ENCODE measurements around the gene BTN2A1. TPM values are rescaled to one million over a fixed set of nuclear protein-coding genes. Genes with fewer than 3 reads are reported as not detected.

BTN2A1 gene
- total RNA-seq, 3 donors from 2014 or later = 12.1 to 15.9 (median 12.5) TPM

DNA sequence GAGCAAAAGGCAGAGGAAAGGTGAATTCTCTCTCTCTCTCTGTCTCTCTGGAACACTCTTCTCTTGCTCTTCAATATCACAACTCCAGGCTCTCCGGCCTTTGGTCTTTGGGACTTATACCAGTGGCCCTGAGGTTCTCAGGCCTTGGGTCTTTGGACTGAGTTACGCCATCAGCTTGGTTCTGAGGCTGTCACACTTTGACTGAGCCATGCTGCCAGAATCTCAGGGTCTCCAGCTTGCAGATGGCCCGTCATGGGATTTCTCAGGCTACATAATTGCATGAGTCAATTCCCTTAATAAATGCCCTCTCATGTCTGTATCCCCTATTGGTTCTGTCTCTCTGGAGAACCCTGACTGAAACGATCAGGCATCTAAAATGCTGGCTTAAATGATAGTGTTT, 12.9 kb downstream of the BTN2A1 start:
- H3K4me1 Mint-ChIP-seq (ENCODE audit: low read depth) = peaks cover 32% of the 10 kb centered on the region
- peaks cover 44% of the 10 kb centered on the region for H3K36me3 Mint-ChIP-seq (ENCODE audit: insufficient read depth)
- no peak for ATAC-seq
- H3K4me3 Mint-ChIP-seq = no peak overlapping the region
- no peak for DNase-seq
- H3K27me3 Mint-ChIP-seq (ENCODE audit: low read depth) = no peaks in the 10 kb centered on the region
- H3K9me3 Mint-ChIP-seq = peaks cover 7% of the 10 kb centered on the region

DNA sequence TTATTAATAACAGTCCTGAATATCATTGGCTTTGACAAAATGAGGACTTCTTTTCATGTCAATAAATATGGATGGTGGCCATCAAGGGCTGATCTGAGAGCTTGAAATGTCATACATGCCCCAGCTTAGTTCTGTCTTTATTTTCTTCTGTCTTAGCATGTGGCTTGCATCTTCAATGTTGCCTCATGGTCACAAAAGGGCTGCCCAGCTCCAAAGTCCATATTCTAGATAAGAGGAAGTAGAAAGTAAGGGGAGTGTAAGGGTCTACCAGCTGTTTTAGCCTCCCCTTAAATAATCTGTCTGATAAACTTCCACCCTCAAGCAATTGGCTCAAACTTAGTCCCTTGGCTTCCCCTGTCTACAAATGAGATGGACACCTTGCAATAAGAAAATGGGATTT, 14.2 kb downstream of the BTN2A1 start:
- DNase-seq = no peak
- H3K4me1 Mint-ChIP-seq (ENCODE audit: low read depth) = peaks cover 43% of the 10 kb centered on the region
- peaks cover 30% of the 10 kb centered on the region for H3K36me3 Mint-ChIP-seq (ENCODE audit: insufficient read depth)
- peaks cover 7% of the 10 kb centered on the region for H3K9me3 Mint-ChIP-seq
- H3K27me3 Mint-ChIP-seq (ENCODE audit: low read depth) = no peaks in the 10 kb centered on the region
- no peak for ATAC-seq
- no peak overlapping the region for H3K4me3 Mint-ChIP-seq

DNA sequence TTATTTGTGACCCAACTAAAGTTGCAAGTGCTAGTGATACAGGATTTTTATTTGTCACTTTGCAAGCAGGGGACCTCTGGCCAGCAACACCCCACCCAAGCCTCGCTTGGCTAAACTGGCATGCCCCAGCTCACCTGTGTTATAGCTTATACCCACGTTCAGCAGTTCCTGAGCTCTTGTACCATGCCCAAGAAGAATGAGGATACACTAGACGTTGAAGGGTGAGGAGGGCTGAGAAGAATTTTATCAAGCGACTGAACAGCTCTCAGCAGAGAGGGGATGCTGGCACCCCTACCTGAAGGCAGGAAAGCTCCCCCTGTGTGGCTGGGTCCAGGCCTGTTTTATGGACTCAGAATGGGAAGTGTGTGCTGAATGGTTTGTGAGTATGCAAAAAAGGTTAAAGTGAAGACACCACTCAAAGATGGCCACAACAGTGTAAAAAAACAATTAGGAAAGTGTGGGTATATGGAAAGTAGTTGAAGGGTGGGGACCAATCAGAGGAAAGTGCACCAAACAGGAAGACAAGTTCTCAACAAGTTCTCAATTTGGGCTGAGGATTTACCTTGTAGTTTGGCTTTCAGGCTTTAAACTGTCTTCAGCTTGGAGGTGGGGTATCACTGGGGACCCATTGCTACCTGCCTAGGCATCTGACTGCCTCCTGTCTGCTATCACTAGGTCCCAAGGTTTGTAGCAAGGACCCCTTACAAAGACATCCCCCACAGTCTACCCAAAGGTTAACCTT, 15.0 kb downstream of the BTN2A1 start:
- peaks cover 47% of the 10 kb centered on the region for H3K4me1 Mint-ChIP-seq (ENCODE audit: low read depth)
- DNase-seq (no peak), ATAC-seq (no peak)
- no peaks in the 10 kb centered on the region for H3K27me3 Mint-ChIP-seq (ENCODE audit: low read depth)
- H3K36me3 Mint-ChIP-seq (ENCODE audit: insufficient read depth) = peaks cover 28% of the 10 kb centered on the region
- H3K4me3 Mint-ChIP-seq = peak overlapping the region; percentile 99
- H3K9me3 Mint-ChIP-seq = peaks cover 7% of the 10 kb centered on the region

DNA sequence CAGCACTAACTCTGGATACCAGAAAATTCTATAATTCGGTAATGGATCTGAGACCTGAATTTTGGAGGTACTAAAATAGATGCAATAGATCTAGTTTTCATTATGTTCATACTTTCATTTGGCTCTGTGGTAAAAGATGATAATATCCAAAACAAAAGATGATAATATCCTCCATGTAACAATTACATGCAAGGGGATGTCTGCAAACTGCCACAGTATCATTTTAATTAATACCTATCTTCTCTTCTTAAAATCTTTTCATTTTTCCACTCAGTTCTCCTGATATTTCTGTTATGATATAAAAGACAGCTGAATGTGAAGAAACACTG, 15.6 kb downstream of the BTN2A1 start:
- H3K27me3 Mint-ChIP-seq (ENCODE audit: low read depth) = no peaks in the 10 kb centered on the region

DNA sequence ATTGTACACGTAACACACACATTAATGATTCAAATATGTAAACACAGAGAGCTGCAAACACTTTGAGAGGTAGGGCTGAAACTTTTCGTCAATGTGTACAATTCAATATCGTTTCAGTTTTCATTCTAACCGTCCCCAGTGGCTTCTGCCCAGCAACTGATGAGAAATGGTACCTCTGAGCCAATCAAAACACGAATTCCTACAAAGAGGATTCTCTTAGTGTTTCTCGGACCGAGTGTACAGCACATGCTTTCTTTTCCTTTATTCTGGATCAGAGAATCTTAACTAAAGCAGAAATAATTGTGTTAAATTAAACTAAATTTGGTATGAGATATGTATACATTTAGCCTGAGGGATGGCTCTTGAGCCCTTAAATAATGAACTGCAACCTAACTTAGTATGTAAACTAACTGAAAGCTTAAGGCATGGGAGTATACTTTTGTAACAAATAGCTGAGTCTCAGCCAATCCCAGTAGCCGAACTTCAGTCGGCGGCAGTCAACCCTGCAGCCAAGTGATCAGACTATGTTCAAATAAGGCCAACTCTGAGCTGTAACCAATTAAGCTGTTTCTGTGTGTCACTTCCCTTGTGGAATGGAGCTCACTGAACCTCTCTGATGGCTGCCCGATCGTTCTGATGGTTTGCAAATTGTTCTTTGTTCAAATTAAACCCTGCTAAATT, 16.1 kb downstream of the BTN2A1 start:
- ATAC-seq = peak; percentile 98 to 99
- Mint-ChIP-seq H3K4me3 (peak overlapping the region; percentile 99), H3K9me3 (peaks cover 7% of the 10 kb centered on the region), H3K27me3 (ENCODE audit: low read depth) (no peaks in the 10 kb centered on the region), H3K36me3 (ENCODE audit: insufficient read depth) (peaks cover 16% of the 10 kb centered on the region), H3K4me1 (ENCODE audit: low read depth) (peaks cover 47% of the 10 kb centered on the region)
- peak; percentile 70 for DNase-seq

More for the DNA sequence above, 15.6 kb downstream of the BTN2A1 start:
- DNase-seq (no peak), ATAC-seq (no peak)
- Mint-ChIP-seq H3K9me3 (peaks cover 7% of the 10 kb centered on the region), H3K4me1 (ENCODE audit: low read depth) (peaks cover 47% of the 10 kb centered on the region), H3K4me3 (peak overlapping the region; percentile 99), H3K36me3 (ENCODE audit: insufficient read depth) (peaks cover 21% of the 10 kb centered on the region)

DNA sequence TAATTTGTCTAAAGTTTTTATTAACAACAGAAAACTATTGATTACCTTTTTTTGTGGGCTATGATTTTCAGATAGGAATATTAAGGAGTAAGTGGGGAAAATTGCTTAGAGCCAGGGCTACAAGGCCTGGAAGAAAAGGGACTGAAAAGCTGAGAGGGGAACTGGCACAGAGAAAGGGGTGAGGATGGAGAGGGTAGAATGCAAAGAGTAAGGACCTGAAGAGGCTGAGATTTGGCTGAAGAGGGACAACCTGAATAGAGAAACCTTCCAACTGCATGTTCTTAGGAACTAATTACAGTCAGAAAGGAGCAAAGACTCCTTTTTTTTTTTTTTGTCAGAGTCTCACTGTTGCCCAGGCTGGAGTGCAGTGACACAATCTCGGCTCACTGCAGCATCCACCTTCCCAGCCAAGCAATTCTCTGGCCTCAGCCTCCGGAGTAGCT, 16.7 kb downstream of the BTN2A1 start:
- Mint-ChIP-seq H3K4me1 (ENCODE audit: low read depth) (peaks cover 47% of the 10 kb centered on the region), H3K9me3 (peaks cover 7% of the 10 kb centered on the region), H3K4me3 (peak overlapping the region; percentile 99), H3K36me3 (ENCODE audit: insufficient read depth) (peaks cover 13% of the 10 kb centered on the region), H3K27me3 (ENCODE audit: low read depth) (no peaks in the 10 kb centered on the region)
- ATAC-seq = no peak
- no peak for DNase-seq

DNA sequence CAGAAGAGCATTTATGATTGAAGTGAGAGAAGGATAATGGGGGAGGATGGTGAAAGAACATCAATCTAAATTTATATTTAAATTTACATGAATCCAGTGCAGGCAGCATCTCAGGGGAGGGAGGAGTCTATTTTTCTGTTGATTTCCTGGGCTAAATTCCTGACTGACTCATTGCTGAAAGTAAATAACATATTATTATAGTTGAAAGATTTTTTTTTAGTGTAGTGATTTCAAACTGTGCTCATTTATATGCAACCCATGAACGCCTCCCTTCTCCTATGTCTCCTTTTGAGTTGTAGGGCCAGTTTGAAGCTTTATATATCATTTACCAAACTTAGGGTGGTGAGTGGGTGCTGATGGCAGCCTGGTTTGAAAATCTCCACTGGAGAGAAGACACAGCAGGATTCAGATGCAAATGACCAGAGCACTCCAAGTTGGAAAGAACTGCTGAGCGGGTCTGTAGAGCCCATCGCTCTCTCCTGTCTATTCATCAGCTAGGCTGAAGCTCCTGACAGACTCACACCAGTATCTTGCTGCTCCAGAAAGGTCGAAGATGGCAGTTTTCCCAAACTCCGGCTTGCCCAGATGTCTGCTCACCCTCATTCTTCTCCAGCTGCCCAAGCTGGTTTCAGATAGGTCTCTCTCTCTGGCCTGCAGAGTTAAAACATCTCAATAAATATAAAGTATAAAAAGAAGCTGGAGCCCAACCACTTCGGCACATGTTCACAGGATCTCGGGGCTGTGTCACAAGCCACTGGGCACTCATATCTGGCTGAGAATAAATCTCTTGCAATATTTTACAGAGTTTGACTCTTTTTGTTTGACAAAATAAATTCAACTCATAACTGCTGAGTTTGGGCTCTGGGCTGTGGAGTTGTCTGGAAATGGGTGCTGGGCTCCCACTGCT, 18.3 kb downstream of the BTN2A1 start:
- ATAC-seq (no peak), DNase-seq (no peak)
- Mint-ChIP-seq H3K4me3 (no peak overlapping the region), H3K36me3 (ENCODE audit: insufficient read depth) (peaks cover 7% of the 10 kb centered on the region), H3K4me1 (ENCODE audit: low read depth) (peaks cover 47% of the 10 kb centered on the region), H3K27me3 (ENCODE audit: low read depth) (no peaks in the 10 kb centered on the region), H3K9me3 (peaks cover 7% of the 10 kb centered on the region)

DNA sequence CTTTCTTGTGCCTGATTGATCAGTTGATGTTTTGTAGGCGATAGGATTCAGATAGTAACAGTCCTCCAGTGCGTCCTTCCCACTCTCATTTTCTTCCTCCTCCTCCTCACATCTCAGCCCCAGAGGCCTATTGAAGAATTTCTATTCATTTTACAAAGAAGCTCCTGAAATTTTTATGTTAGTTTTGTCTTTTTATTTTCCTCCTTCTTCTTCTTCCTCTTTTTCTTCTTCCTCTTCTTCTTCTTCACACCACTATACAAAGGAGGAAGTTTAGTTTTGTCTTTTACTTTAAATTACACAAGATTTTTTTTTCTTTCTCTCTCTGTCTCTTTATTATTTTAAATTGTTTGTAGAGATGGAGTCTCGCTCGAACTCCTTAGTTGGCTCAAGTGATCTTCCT, 19.1 kb downstream of the BTN2A1 start:
- Mint-ChIP-seq H3K4me3 (no peak overlapping the region), H3K4me1 (ENCODE audit: low read depth) (peaks cover 41% of the 10 kb centered on the region), H3K9me3 (no peaks in the 10 kb centered on the region), H3K36me3 (ENCODE audit: insufficient read depth) (peaks cover 3% of the 10 kb centered on the region), H3K27me3 (ENCODE audit: low read depth) (no peaks in the 10 kb centered on the region)
- DNase-seq = no peak
- ATAC-seq = no peak

DNA sequence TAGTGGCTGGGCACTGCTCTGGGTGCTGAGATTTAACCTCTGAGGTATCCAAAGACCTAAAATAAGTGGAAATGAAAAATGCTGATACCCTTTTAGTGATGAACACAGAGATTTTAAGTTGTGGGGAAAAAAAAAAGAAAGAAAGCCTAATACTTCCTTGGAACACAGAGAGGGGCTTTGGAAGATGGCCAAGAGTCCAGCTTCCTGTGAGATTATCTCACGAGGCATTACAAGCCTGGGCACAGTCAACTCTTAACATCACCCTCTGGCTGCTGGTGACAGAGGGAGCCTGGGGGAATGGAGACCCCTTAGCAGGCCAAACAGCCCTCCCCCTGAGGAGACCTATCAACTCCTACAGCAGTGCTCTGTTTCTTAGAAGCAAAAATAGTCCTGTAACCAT, 19.7 kb downstream of the BTN2A1 start:
- H3K4me1 Mint-ChIP-seq (ENCODE audit: low read depth) = peaks cover 41% of the 10 kb centered on the region
- no peaks in the 10 kb centered on the region for H3K9me3 Mint-ChIP-seq
- no peaks in the 10 kb centered on the region for H3K27me3 Mint-ChIP-seq (ENCODE audit: low read depth)
- ATAC-seq = no peak
- H3K4me3 Mint-ChIP-seq = no peak overlapping the region
- H3K36me3 Mint-ChIP-seq (ENCODE audit: insufficient read depth) = peaks cover 3% of the 10 kb centered on the region
- no peak for DNase-seq

DNA sequence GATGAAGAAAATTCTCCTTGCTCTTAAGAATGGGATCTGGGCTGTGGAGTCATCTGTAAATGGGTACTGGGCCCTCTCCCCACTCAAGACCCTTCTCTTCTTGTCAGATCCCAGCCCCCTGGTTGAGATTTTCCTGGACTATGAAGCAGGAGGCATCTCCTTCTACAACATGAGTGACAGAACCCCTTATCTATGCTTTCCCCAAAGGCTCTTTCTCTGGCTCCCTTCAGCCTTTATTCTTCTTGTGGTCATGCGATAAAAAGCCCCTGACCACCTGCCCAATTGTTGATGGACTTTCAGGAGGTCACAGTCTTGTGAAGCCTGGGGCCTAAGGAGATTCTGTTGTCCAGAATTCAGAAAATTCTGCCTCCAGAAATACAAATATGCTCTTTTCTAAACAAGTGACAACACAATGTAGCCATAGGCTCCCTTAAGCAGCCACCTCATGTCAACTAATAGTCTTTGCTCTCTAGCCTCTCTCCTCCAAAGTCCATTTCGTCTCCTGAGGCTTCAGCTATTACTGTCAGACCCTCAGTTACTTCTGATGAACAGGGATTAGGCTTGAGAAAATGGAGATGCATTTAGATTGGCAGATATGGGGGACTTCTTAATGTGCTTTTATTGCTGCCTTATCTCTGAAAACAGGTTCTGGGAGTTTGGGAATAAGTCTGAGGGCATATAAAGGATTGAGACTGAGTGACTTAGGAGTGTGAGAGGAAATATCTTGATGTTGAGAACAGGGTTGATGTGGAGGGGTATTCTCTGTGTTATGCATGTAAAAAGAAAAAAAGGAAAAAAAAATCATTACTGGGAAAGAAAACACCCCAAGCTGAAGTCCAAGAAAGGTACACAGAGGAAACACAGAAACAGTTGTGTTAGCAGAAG, 20.6 kb downstream of the BTN2A1 start:
- ATAC-seq = no peak
- Mint-ChIP-seq H3K36me3 (ENCODE audit: insufficient read depth) (peaks cover 3% of the 10 kb centered on the region), H3K27me3 (ENCODE audit: low read depth) (no peaks in the 10 kb centered on the region), H3K9me3 (no peaks in the 10 kb centered on the region), H3K4me1 (ENCODE audit: low read depth) (peaks cover 32% of the 10 kb centered on the region), H3K4me3 (no peak overlapping the region)
- DNase-seq = no peak

DNA sequence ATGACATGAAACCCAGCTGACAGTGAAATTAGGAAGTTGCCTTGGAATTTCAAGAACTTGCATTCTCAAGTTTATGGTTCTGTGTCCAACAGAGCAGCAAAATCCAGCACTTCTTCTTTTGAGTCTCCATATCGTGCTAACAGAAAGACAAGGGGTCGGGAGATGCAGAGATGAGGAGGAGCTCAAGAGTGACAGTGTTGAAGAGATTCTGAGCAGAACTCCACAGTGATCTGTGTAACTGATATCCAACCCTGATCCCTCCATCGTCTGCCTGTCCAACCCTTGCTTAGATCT, 21.2 kb downstream of the BTN2A1 start:
- no peak for ATAC-seq
- peaks cover 28% of the 10 kb centered on the region for H3K4me1 Mint-ChIP-seq (ENCODE audit: low read depth)
- no peak overlapping the region for H3K4me3 Mint-ChIP-seq
- H3K27me3 Mint-ChIP-seq (ENCODE audit: low read depth) = no peaks in the 10 kb centered on the region
- H3K36me3 Mint-ChIP-seq (ENCODE audit: insufficient read depth) = peaks cover 3% of the 10 kb centered on the region
- H3K9me3 Mint-ChIP-seq = no peaks in the 10 kb centered on the region
- no peak for DNase-seq

DNA sequence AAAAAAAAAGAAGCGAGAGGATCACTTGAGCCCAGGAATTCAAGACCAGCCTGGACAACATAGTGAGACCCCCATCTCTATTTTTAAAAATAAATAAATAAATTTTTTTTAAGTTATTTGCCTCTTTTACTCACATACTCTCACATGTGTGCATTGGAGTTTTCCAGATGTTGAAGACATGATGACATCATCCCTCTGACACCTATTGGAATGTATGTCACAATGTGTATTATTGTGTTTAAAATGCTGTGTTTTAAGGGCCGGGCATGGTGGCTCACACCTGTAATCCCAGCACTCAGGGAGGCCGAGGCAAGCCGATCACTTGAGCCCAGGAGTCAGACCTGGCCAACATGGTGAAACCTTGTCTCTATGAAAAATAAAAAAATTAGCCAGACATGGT, 24.6 kb downstream of the BTN2A1 start:
- Mint-ChIP-seq H3K4me3 (no peak overlapping the region), H3K4me1 (ENCODE audit: low read depth) (peaks cover under 1% of the 10 kb centered on the region), H3K27me3 (ENCODE audit: low read depth) (no peaks in the 10 kb centered on the region), H3K9me3 (no peaks in the 10 kb centered on the region), H3K36me3 (ENCODE audit: insufficient read depth) (no peaks in the 10 kb centered on the region)
- DNase-seq = no peak
- ATAC-seq = no peak

DNA sequence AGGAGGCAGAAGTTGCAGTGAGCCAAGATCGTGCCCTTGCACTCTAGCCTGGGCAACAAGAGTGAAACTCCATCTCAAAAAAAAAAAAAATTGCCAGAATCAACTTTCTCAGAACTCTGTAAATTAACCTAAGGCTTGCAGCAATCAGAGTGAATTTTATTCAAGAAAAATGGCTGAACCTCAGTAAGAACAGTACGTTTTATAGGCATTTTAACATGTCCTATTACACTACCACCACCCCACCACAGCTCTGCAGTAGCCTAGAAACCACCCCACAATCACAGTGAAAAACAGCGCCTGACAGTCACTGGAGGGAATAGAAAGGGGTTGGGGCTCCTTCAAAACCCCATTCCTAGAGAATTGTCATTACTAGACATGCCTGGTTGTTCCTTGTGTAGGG, 26.0 kb downstream of the BTN2A1 start:
- peaks cover 7% of the 10 kb centered on the region for H3K9me3 Mint-ChIP-seq
- peaks cover 2% of the 10 kb centered on the region for H3K36me3 Mint-ChIP-seq (ENCODE audit: insufficient read depth)
- ATAC-seq = no peak
- no peak for DNase-seq
- no peaks in the 10 kb centered on the region for H3K4me1 Mint-ChIP-seq (ENCODE audit: low read depth)
- H3K4me3 Mint-ChIP-seq = no peak overlapping the region
- H3K27me3 Mint-ChIP-seq (ENCODE audit: low read depth) = no peaks in the 10 kb centered on the region

DNA sequence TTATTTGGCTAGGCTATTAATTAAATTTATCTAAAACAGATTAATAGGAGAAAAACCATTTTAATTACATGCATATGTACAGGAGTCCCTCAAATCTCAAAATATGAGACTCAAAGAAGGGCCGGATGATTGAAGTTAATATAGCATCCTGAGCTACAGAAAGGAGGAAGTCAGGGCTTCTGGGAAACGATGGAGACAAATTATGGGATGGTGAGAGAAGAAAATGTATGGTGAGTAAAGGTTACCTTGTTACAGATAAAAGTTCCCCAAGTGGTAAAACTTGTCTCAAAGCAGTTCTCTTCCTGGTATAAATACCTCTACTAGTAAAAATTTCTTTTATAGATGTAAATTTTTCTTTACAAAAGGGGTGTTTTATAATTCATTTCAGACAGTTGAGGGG, 26.4 kb downstream of the BTN2A1 start:
- no peak for DNase-seq
- Mint-ChIP-seq H3K4me1 (ENCODE audit: low read depth) (no peaks in the 10 kb centered on the region), H3K27me3 (ENCODE audit: low read depth) (no peaks in the 10 kb centered on the region), H3K9me3 (peaks cover 7% of the 10 kb centered on the region), H3K4me3 (no peak overlapping the region), H3K36me3 (ENCODE audit: insufficient read depth) (peaks cover 2% of the 10 kb centered on the region)
- ATAC-seq = no peak

All from activated T-cell treated with anti-CD3 and anti-CD28 coated beads, Interleukin-2, amount 50 U/mL, for 4 hours (primary cell).